ENCODE data around the gene TUT1. TPM values are rescaled to one million over a fixed set of nuclear protein-coding genes. Genes with fewer than 3 reads are reported as not detected.

TUT1 gene
- total and polyA plus RNA-seq, 2 of the 4 experiments (the other 2 are of a cell fraction) = 4.3 to 10.1 TPM

DNA sequence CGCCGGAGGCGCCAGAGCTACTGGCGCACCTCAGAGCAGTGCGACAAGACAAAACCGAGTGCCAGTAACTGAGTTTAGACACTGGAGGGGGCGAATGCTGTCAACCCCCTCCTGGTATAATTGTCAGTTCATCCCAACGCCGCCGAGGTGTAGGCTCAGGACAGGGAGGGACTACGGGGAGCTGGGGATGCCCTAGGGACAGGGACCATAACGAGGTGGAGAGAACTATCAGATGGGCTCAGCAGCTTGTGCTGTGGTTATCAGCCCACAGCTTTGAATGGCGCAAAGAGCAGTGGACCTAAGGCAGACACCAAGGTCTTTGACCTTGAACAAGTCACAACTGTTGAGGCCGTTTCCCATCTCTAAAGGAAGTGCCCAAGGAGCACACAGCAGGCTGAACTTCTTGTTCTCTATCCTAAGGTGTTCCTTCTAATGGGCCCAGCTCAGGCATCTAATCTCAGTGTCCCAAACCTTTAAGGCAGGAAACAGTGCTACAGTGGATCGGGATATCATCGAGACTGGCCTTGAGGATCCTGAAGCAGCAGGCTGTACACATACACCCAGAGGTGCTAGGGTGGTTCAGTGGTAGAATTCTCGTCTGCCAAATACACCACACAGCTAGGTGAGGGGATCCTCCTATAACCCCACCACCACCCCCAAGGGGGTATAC lies 958 bp upstream of the TUT1 start:
- Histone ChIP-seq H3K4ac (ENCODE audit: low read depth, low read length) (peak overlapping the region; percentile 37), H3K36me3 (ENCODE audit: control insufficient read depth, insufficient read depth, low read length) (peaks cover 41% of the 10 kb centered on the region), H2BK120ac (ENCODE audit: low read depth, low read length) (no peak overlapping the region), H2BK15ac (ENCODE audit: low read depth, low read length) (no peak overlapping the region), H2BK5ac (ENCODE audit: low read depth, low read length, poor library complexity, severe bottlenecking) (peak overlapping the region; percentile 11), H2AFZ (replicated peaks; ENCODE audit: low read length, poor library complexity) (peak overlapping the region; percentile 96), H3K9me1 (ENCODE audit: insufficient read depth, low read length) (0 out of 2 replicates have a peak, but pooled peaks cover 4% of the 10 kb centered on the region), H3K4me3 (ENCODE audit: insufficient read depth, low read depth, low read length) (peak overlapping the region; percentile 43), H3K14ac (replicated peaks; ENCODE audit: low read depth, low read length) (peak overlapping the region; percentile 8; the same call in 1 of the 2 replicates), H3K4me1 (ENCODE audit: control insufficient read depth, insufficient read depth, low read length) (peaks cover 6% of the 10 kb centered on the region), H2BK20ac (ENCODE audit: low read depth, low read length) (no peak overlapping the region), H4K8ac (ENCODE audit: low read depth in 2 of 2, low read length in 2 of 2) (peak overlapping the region; percentile 52 to 63; a peak in 3 of 4 replicates), H3K56ac (ENCODE audit: extremely low read depth, insufficient read depth, low read length) (peak overlapping the region; percentile 16; the same call in 1 of the 2 replicates), H3K9me3 (ENCODE audit: control insufficient read depth, insufficient read depth, low read length) (no peaks in the 10 kb centered on the region), H3K27ac (ENCODE audit: insufficient read depth, low read length) (peak overlapping the region; percentile 44), H3K9ac (ENCODE audit: low read depth, low read length) (peak overlapping the region; percentile 43), H3K79me1 (ENCODE audit: low read depth in 1 of 2, low read length in 2 of 2) (peaks cover 18 to 45% of the 10 kb centered on the region in 2 experiments), H3K23ac (ENCODE audit: low read depth, low read length) (peak overlapping the region; percentile 24), H2AK9ac (replicated peaks; ENCODE audit: low read depth, low read length, poor library complexity) (peak overlapping the region; percentile 89), H4K91ac (ENCODE audit: insufficient read depth, low read depth, low read length) (peak overlapping the region; percentile 42; the same call in 1 of the 2 replicates), H4K5ac (ENCODE audit: low read depth, low read length) (peak overlapping the region; percentile 4; the same call in 1 of the 2 replicates), H3K27me3 (ENCODE audit: control insufficient read depth, insufficient read depth, low read length) (no peaks in the 10 kb centered on the region), H2AK5ac (ENCODE audit: low read depth, low read length) (peak overlapping the region; percentile 53), H4K20me1 (ENCODE audit: insufficient read depth, low read length) (peaks cover 5% of the 10 kb centered on the region; the same call in 1 of the 2 replicates), H3K4me2 (ENCODE audit: low read depth, low read length) (peak overlapping the region; percentile 57), H3K18ac (ENCODE audit: low read depth, low read length) (no peak overlapping the region)
- in situ Hi-C loops (cut with MboI; ENCODE audit: low sequenced_read_pairs) = no loop called here
- no peak; the same call in 1 of the 2 replicates for ATAC-seq (ENCODE audit: low read depth)
- POLR2A ChIA-PET (ENCODE audit: unreplicated experiment) = interaction anchor here (0.5 to 2.2 kb wide), 8 partner anchors 9 to 206 kb away, joined by 3 to 15 read pairs (median 5); partner anchors contain the start of genes B3GAT3, EEF1G and MTA2
- no TSS peak for BruUV-seq (replicated peaks)
- DNase-seq = no peak
- 2% methylated on average over 6 of the region's 17 CpGs; no CpG with 5 or more reads in 1 of the 2 experiments for WGBS, 2 experiments (ENCODE audit: extremely low coverage in 2 of 2, insufficient read length in 1 of 2)
- TF ChIP-seq ELK1 (IDR thresholded peaks at IDR 0.05; ENCODE audit: borderline replicate concordance, low read depth, low read length) = no peak
- intact Hi-C loops (cut with micrococcal nuclease) = loop anchor here (10.0 kb wide), 1 partner anchor 103 kb away; no protein-coding TSS in a partner anchor
- dilution Hi-C loops (cut with HindIII; ENCODE audit: low sequenced_read_pairs, unreplicated experiment) = no loop called here
- CTCF ChIA-PET = interaction anchor here (0.6 to 1.9 kb wide), 6 partner anchors 19 to 167 kb away, joined by 3 to 5 read pairs (median 4); partner anchors contain the start of genes B3GAT3, EML3 and ROM1
